Stimulated activated effector memory CD8-positive, alpha-beta T cell treated with anti-CD3 and anti-CD28 coated beads, Interleukin-12 subunit alpha, Interleukin-12 subunit beta, amount 100 ng/mL, for 72 hours (primary cell): Measurements from ENCODE around the gene MAG.
"Not testable (repeated sequence)": the region's sequence is repeated elsewhere in the genome, so short reads cannot be mapped to it uniquely, and the experiment has no call there.

Experiments
- ATAC-seq: fragments of 150-1000 bp; cut with Tn5 transposase; 2 replicates; pipeline ENCODE4 v1.10.0; 2021
- DNase-seq, 2 donors: peaks; one replicate each; pipeline ENCODE4 v3.0.0; 2021 to 2022; ENCODE audit warnings: low spot score in 2 of 2
- H3K27ac Mint-ChIP-seq: one replicate; pipeline ENCODE4 v1.8.0; 2022; ENCODE audit warnings: mild to moderate bottlenecking, mixed read lengths
- H3K36me3 Mint-ChIP-seq: one replicate; pipeline ENCODE4 v1.8.0; 2022; ENCODE audit warnings: mild to moderate bottlenecking, mixed read lengths
- H3K4me1 Mint-ChIP-seq: one replicate; pipeline ENCODE4 v1.8.0; 2022; ENCODE audit warnings: mixed read lengths
- H3K4me3 Mint-ChIP-seq: one replicate; pipeline ENCODE4 v1.8.0; 2022; ENCODE audit warnings: mild to moderate bottlenecking, mixed read lengths
- H3K9me3 Mint-ChIP-seq: one replicate; pipeline ENCODE4 v1.8.0; 2022; ENCODE audit warnings: mixed read lengths

Gene MAG

DNA sequence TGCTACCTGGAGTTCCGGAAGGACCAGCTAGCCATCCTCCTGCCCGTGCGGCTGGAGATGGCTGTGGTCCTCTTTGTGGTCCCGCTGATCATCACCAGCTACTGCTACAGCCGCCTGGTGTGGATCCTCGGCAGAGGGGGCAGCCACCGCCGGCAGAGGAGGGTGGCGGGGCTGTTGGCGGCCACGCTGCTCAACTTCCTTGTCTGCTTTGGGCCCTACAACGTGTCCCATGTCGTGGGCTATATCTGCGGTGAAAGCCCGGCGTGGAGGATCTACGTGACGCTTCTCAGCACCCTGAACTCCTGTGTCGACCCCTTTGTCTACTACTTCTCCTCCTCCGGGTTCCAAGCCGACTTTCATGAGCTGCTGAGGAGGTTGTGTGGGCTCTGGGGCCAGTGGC lies 67.4 kb downstream of the MAG start:
- peaks cover 31% of the 10 kb centered on the region for H3K4me1 Mint-ChIP-seq
- H3K4me3 Mint-ChIP-seq, DNase-seq, H3K9me3 Mint-ChIP-seq, H3K27ac Mint-ChIP-seq, ATAC-seq, H3K36me3 Mint-ChIP-seq: not testable (repeated sequence)

DNA sequence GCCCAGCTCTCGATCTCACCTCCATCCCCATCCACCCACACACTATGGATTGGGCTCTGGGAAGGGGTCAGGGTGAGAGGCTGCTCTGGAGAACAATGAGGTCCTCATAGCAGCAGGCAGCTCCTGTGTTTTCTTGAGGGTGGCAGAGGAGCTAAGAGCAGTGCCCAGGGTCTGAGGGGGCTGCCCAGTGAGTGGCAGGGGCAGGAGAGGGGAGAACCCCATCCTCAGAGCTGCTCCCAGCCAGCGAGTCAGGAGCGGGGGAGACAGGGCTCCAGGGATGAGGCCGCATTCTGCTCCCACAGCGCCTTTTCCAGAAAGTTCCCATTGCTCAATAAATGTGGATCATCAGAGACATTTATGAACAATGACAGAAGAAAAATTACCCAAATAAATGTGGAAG lies 68.1 kb downstream of the MAG start:
- not testable (repeated sequence) for DNase-seq, H3K9me3 Mint-ChIP-seq, ATAC-seq, H3K36me3 Mint-ChIP-seq, H3K4me3 Mint-ChIP-seq, H3K27ac Mint-ChIP-seq
- H3K4me1 Mint-ChIP-seq: peaks cover 28% of the 10 kb centered on the region

DNA sequence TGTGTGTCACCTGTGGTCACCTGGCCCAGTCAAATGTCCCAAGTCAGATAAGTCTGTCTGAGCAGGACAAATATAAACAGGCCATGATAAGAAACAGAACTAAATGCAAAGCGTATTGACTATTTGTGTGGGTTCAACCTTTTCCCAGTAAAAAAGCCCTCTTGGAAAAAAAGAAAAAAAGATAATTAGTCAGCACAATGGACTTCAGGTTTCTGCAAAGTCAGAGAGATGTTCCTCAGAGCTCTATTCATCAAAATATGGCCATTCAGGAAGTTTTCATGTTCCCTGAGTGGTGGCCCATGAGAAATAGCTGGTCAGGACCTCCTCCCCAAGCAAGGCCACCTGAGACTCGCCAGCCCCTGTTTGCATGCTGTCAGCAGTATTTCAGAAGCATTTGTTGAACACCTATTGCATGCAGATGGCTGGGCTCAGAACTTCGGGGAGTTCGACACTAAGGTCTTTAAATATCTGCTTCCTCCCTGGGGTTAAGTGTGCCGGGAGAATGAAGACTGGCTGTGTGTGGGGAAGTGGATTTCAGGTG lies 69.0 kb downstream of the MAG start:
- no peak overlapping the region for H3K27ac Mint-ChIP-seq

DNA sequence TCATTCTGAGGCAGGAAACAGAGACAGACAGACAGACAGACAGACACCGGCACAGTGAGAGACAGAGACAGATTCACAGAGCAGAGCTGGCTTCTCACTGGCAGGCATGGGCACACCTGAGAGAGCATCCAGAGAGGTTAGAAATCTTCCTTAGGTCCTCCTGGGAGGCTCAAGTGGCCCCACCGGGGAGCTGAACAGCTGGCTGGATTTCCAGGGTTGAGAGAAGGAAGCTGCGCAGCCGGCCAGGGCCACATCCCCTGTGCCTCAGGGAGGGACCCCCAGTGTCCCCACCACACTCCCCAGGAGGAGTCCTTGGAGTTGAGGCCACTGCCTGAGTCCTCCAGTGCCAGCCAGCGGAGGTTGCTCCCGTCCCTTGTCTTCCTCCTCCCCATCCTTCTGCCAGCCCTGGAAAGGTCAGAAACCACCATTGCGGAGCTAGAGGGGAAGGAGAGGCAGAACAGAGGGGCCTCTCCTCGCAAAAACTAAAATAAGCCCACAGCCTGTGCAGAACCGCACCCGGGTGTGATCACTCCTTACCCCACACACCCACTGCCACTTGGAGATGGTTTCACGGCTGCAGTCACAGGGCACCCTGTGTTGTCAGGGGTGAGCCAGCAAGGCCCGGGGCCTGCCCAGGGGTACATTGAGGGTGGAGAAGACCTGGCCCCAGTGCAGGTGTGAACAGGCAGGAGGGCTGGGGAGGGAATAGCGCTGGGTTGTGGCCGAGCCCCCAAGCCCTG lies 70.5 kb downstream of the MAG start:
- Mint-ChIP-seq H3K4me1 (peaks cover 11% of the 10 kb centered on the region), H3K36me3 (no peaks in the 10 kb centered on the region), H3K27ac (no peak overlapping the region), H3K9me3 (no peaks in the 10 kb centered on the region), H3K4me3 (no peak overlapping the region)
- DNase-seq (no peak), ATAC-seq (peak; percentile 22)

More for the DNA sequence above, 69.0 kb downstream of the MAG start:
- Mint-ChIP-seq H3K4me1 (peaks cover 22% of the 10 kb centered on the region), H3K4me3 (no peak overlapping the region), H3K9me3 (no peaks in the 10 kb centered on the region), H3K36me3 (no peaks in the 10 kb centered on the region)
- ATAC-seq (no peak), DNase-seq (no peak)

DNA sequence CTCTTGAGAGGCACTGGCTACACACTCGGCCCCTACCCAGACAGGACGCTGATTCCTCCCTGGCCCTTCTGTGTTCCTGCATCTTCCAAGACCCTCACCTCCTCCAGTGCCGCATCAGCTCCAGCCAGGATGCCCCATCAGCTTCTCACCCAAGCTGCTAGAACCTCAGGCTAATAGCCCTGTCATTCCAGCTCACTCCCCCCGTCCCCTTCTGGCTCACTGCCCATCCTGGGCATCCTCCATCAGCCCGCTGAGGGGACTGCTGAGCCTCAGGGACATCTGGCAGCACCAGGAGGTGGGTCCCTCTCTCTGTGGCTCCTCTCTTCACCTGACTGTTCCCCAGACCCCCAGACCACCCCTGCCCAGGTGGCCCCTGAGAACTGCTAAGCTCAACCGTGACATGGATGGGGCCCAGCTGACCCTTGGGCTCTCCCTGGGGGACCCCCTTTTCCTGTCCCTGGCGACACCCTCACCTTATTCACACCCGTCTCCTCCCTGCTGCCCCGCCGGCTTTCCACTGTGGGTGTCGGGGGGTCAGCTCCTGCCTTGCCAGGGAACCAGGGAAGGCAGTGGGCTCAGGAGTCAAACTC lies 71.1 kb downstream of the MAG start:
- Mint-ChIP-seq H3K4me3 (no peak overlapping the region), H3K36me3 (no peaks in the 10 kb centered on the region), H3K9me3 (no peaks in the 10 kb centered on the region), H3K4me1 (peaks cover 4% of the 10 kb centered on the region), H3K27ac (no peak overlapping the region)
- DNase-seq (no peak), ATAC-seq (no peak)
